Limb (tissue), 2 donors: Measurements from ENCODE around the gene COG8.
"Not testable (repeated sequence)": the region's sequence is repeated elsewhere in the genome, so short reads cannot be mapped to it uniquely, and the experiment has no call there.

Experiments used
- DNase-seq, 2 donors: peaks; one replicate each; pipeline ENCODE4 v3.0.0-alpha.2; 2016; ENCODE audit errors: extremely low spot score in 2 of 2

Gene COG8

DNA sequence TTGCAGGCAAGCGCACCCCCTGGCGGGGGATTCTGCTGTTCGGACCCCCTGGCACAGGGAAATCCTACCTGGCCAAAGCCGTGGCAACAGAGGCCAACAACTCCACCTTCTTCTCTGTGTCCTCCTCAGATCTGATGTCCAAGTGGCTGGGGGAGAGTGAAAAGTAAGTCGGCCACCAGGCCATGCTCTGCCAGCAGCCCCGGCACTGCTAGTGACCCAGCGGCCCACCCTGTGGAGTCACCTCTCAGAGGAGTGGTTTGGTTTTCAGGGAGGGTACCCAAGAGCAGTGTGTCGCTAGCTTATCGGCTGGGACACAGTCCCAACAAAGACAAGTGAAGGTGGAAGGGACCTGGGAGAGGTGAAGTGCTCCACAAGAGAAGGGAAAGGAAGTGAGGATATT, 20.0 kb downstream of the COG8 start:
- no peak for DNase-seq

DNA sequence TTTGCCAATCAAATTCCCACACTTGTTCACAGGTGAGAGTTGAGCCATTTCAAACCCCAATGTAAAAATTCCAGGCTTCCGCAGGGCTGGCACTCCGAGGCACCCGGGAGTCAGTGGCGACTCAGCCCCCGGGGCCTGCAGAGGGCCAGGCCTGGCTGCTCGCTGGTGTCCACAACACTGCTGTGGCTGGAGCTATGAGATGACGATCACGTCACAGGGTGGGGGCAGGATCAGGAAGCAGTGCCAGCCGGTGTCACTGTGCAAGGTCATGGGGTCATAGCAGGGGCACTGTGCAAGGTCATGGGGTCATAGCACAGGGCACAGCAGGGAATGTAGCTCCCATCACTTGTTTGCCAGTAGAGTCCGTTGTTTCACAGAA, 20.5 kb downstream of the COG8 start:
- no peak for DNase-seq

DNA sequence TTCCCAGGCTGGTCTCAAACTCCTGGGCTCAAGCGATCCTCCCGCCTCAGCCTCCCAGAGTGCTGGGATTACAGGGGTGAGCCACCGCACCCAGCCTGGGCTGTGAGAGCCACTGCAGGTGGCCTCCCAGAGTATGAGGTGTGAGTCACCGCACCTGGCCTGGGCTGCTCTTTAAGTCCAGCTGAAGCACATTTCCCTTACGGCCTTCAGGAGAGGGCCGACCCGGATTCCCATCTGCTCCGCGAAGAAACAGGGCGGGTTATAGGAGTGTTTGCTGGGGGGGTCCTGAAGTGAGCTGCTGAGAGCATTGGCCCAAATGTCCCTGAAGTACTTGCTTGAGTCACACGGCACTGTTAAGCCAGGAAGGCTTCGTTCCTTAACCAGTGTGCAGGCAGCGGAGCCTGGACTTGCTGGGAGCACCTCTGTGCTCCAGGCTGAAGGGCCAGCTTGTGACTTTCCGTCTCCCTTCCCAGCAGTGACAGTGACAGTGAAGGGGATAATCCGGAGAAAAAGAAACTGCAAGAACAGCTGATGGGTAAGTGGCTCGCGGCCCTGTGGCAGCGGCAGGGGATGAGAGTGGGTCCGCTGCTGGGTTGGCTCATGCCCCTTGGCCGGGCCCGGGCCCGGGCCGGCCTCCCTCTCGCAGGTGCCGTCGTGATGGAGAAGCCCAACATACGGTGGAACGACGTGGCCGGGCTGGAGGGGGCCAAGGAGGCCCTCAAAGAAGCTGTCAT, 21.0 kb downstream of the COG8 start:
- no peak for DNase-seq

DNA sequence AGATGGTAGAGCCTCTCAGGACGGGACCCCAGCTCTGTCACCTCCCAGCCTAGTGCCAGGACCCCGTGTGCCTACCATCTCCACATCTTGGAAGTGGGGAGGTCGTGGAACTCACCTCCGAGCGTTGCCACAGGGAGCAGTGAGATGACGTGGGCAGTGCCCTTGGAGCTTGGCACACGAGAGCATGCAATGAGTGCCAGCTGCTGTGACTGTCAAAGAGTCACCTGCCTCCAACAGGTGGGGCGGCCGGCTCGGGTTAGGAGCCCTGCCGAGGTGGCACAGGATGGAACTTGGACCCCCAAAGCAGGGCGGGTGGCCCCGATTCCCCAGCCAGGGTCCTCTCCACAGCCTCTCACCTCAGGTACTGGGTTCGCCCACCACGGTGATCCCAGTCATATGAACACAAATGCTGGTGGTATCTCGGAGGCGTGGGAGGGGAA, 22.7 kb downstream of the COG8 start:
- DNase-seq = no peak

DNA sequence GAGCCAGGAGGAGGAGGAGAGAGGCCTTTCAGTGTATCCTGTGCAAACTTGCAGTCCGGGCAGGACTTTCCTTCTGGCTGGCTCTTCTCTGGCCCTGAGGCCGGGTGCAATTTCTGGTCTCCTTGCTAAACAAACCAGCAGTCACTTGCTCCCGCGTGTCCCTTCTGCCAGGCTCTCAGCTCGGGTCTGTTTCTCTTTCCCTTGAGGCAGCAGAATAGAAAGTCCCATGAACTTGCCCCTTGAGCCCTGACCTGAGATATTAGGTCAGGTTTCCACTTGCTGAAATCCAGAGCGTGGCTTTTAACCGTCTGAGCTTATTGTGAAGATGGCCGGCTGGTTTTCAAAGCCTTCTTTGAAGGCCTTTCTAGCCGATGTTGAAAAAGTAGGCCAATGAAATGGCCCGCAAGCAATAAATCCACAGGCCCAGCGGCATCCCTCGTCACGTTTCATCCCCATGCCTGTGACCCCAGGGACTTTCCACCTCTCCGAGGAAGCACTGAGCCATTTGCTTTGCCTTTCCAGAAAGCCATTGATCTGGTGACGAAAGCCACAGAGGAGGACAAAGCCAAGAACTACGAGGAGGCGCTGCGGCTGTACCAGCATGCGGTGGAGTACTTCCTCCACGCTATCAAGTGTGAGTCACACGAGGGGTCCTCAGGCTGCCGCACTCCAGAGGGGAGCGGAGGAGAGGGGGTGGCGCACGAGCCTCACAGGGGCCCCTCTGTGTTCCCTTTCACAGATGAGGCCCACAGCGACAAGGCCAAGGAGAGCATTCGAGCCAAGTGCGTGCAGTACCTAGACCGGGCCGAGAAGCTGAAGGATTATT, 23.7 kb downstream of the COG8 start:
- DNase-seq = no peak

DNA sequence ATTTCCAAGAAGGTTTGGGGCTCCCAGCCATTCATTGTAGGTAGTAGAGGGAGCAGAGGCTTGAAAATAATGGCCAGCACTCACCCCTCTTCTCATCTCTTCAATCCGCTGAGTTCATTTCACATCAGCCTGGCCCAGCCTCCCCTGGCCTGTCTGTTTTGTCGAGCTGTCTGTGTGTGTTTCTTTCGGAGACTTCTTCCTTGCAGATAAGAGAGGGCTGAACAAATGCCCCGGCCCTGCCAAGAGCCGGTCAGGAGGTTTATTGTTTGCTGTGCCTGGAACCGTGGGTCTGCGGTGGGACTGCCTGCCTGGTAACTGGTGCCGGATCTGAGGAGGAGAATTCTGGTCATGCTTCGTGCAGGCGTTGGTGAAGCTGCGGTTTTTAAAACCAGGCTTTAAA, 24.8 kb downstream of the COG8 start:
- no peak for DNase-seq

DNA sequence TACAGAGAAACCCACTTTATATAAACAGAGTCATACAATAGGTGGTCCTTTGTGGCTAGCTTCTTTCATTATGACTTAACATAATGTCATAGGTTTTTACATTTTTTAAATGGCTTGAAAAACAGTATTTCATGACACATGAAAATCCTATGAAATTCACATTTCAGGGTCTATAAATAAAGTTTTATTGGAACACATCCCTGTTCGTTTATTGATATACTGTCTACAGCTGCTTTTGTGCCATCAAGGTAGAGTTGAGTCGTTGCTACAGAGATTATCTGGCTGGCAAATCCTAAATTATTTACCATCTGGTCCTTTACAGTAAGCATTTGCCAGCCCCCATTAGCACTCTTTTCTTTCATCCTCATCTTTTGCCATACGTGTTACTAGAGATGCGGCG, 25.9 kb downstream of the COG8 start:
- no peak for DNase-seq

DNA sequence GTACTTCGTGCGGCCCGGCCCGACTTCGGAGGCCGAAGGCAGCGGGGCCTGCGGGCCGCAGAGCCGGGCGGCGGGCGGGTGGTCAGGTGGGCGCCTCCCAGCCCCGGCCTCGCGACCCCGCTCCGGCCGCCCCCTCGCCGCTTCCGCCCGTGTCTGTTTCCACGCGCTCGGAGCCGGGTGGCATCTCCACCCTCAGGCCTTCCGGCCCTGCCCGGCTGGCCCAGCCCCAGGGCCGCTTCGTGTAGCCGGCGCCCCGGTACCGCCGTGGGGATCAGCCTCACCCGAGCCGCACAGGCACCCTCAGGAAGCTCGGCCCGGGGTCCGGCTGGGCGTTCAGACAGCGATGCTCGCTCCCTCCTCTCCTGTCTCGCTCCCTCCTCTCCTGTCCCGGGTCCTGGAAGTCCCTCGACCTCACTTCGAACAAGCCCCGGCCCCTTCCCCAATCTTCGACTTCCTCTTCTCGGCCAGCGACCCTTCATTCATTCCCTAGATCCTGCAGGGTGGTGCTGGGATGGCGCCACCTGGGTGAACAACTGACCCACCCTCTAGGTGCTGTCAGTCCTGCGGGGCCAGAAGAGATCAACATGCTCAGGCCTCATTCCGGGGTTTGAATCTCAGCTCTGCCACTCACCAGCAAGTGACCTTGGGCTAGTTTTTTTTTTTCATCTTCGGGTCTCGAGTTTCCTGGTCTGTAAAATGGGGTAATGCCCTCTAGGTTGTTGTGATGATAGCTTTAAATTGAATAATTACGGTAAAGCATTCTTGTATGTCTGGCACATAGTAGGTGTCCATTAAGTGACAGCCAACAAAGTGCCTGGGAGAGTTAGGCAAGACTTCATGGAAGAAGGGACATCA, 27.6 kb downstream of the COG8 start:
- no peak for DNase-seq

DNA sequence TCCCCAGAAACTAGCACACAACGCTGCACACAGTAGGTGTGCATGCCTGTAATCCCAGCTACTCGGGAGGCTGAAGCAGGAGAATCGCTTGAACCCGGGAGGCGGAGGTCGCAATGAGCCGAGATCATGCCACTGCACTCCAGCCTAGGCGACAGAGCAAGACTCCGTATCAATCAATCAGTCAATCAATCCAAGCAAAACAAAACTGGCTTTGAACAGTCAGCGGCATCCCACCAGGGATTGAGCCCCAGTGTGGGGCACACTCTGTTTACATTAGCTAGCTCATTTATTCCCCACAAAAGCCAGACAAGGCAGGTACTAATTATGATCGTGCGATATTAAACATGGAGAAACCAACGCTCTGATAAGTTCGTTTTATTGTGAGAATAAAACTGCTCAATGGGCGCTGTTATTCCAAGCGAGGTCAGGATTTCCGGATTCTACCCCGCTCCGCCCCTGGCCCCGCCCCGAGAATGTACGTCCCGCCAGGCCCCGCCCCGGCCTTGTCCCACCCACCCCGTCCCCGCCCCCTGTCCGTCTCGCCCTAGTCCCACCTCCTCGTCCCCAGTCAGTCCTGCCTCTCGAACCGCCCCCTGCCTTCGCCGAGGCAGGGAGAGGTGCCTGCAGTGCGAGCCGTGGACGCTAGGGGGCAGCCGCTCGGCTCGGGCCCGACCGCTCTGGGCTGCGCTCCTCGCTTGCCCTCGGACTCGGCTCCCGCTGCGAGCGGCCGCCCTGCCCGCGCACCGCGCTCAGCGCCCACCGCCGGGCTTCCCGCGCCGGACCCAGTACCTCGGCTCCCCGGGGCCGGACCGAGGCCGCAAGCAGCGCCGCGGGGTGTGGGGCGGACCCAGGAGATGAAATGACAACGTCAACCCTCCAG, 28.5 kb downstream of the COG8 start, which contains the start of gene VPS4A:
TSS of gene VPS4A (plus strand) at position 698 of the 880 bp plus-strand sequence. CDS start at position 860, 162 bp downstream.
- DNase-seq = peak; percentile 98 to 99

DNA sequence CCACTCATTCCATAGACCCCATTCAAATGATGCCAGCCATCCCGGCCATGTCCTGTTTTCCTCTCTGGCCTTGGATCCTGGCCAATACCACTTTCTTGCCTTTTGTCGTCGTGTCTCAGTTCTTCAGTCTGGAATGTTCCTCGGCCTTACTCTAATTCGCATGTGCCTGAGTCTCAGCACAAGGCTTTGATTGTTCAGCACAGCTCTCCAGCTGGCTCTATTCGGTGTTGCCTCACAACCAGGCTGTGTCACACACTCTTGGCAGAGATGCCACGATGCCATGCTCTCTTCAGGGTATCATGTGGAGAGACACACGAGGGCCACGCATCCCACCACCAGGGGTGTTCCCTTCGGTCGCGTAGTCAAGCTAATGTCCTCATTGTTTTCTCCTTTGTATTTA, 30.0 kb downstream of the COG8 start:
- no peak for DNase-seq

DNA sequence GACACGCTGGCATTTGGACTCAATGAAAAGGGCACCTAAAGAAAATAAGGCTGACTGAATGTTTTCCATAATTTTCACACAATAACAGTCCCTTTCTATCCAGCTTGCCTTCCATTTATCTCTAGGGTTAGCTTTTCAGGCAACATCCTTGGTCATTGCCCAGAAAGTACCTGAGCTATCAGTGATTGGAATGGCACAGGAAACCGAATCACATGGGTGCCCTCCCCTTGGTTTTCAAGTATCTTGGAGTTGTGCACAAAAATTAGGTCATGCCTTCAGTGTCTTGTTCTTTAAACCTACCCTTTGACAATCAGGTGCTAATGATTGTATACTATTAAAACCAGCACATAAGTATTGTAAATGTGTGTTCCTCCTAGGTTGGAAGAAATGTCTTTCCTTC, 31.5 kb downstream of the COG8 start:
- DNase-seq = no peak

DNA sequence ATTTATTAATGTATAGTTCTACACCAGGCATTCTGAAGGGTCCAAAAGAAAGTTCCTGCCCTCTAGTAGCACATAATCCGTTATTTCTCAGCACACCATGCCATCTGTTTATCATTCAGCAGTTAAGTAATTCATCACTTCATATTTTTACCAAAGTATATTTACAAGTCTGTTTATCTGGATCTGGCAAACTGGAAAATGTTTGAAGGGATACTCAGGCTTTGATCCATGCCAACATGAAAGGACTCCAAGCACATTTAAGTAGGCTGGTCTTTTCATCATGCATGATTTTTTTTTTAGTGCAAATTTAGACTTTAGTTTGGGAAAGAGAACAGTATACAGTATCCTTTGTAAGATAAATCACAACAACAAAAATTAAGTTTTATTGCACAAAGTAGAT, 32.3 kb downstream of the COG8 start:
- DNase-seq = no peak

DNA sequence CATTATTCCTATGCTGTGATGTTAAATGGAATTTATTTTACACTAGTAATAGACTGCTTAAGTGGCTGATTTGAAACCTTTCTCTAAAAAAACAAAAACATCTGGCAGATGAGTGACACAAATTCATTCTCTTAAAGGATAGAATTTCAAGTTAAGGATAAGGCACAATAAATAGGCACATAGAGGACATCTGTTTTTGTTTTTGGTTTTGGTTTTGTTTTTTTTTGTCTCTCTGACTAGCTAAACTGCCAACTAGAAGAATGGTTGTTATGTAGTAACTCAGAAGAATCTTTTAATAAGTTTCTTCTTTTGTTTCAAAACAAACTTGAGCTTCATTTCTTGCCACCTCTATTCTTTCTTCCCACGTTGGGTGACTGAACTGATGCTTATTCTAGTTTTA, 33.3 kb downstream of the COG8 start:
- no peak for DNase-seq

DNA sequence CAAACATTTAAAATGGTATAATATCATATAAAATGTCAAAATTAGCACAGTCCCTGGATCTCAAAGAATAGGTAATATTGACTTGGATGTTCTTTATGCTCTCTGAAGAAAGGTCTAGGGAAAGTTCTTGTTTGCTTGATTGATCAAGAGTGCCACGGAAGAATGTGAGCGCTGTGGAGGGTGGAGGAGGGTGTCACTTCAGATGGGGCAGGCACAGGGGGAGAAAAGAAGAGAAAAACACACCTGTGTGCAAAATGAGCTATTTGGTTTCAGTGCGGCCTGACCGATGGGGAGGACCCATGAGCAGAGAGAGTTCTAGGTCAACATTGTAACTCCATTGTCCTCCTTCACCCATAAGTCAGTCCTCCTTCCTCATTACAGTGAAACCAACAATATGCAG, 37.1 kb downstream of the COG8 start:
- DNase-seq = no peak

DNA sequence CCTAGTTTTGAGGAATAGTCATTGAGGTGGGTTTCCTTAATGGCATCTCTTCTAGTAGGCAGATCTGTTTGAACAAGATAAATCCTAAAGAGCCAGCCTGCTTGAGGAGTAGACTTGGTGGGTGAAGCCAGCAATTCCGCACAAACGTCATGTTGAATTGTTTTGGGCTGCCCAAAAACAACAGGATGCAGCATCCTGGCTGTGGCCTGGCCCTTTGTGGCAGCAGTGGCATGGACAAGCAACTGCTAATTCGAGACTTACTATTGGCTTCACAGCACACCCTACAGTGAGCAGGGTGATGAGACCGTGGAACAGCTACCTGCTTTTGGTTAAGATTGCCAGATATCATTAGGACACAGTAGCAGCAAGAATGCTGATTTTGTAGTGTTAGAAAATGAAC, 37.5 kb downstream of the COG8 start:
- DNase-seq = no peak

DNA sequence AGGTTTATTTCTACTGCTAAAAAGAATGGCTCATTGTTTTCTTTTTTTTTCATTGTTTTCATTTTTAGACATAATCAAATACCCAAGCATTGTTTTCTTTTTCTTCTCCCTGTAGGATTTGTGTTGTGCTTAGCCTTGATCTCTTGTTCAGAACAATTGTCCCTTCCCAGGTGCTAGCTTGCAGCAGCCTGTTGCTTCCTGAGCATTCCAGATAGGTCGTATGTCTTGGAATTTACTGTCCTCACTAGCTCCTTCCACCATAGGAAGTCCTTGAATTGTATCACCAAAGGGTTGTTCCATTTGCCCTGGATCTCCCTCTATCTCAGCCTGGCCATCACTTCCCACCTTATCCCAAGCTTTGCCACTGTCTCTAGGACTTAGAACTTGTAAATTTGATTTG, 38.2 kb downstream of the COG8 start:
- DNase-seq = no peak

DNA sequence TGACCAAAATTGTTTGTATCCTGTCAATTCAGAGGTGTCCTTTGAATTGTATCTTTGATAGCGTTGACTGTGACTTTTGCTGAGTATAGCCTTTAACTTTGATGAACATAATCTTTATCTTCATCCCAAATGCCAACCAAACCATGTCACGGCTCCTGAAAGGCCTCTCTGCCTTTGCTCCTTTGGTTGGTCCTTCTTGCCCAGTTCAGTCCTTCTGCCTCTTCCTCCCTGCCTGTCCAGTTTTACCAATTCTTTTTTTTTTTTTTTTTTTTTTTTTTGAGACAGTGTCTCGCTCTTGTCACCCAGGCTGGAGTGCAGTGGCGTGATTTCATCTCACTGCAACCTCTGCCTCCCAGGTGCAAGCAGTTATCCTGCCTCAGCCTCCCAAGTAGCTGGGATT, 41.1 kb downstream of the COG8 start:
- no peak for DNase-seq

DNA sequence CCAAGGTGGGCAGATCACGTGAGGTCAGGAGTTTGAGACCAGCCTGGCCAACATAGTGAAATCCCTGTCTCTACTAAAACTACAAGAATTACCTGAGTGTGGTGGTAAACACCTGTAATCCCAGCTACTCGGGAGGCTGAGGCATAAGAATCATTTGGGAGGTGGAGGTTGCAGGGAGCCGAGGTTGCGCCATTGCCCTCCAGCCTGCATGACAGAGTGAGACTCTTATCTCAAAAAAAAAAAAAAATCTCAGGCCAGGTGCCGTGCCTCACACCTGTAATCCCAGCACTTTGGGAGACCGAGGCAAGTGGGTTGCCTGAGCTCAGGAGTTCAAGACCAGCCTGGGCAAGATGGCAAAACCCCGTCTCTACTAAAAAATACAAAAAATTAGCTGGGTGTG, 42.6 kb downstream of the COG8 start:
- DNase-seq = not testable (repeated sequence)

DNA sequence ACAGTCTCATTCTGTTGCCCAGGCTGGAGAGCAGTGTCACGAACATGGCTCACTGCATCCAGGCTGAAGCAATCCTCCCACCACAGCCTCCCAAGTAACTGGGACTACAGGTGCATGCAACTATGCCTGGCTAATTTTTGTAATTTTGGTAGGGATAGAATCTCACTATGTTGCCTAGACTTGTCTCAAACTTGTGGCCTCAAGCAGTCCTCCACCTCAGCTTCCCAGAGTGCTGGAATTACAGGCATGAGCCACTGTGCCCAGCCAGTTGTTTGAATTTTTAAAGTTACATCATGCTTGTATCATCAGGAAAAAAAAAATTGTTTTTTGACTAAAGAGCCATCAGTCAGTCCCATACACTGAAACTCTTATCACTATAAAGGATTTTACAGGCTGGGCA, 45.3 kb downstream of the COG8 start:
- DNase-seq = no peak

DNA sequence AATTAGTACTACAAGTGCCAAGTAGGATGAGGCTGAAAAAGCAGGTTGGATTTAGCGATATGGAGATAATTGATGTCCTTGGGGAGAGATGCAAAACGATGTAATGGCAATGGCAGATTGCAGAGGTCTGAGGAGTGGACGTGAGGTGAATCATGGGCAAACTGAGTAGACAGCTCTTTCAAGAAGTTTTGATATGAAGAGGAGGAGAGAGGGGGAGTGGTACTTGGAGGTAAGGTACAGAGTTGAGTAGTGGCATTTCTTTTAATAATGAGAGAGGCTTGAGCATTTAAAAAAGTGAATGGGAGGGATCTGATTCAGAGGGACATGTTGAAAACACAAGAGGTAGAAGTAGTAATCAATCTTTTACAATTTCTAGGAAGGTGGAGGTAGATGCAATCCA, 46.0 kb downstream of the COG8 start:
- no peak for DNase-seq

DNA sequence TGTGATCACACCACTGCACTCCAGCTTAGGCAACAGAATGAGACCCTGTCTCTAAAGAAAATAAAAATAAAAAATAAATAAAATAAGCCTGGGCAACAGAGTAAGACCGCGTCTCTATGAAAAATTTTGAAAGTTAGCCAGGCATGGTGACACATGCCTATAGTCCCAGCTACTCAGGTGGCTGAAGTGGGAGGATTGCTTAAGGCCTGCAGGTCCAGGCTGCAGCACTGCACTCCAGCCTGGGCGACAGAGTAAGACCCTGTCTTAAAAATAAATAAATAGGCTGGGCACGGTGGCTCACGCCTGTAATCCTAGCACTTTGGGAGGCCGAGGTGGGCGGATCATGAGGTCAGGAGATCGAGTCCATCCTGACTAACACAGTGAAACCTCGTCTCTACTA, 47.7 kb downstream of the COG8 start:
- not testable (repeated sequence) for DNase-seq
